Gastroesophageal sphincter (tissue), 3 donors: ENCODE measurements around the gene NDE1.

Source experiments
- CTCF ChIP-seq, 4 experiments: fragments of 200-600 bp in 2 of 4; fragments of 450-650 bp in 2 of 4; sonication (generic) in 1 of 4; IDR thresholded peaks; one replicate each; pipeline ENCODE4 v1.5.1; 2017 to 2019; ENCODE audit warnings: antibody characterized with exemption in 4 of 4, mild to moderate bottlenecking in 2 of 4, moderate library complexity in 2 of 4
- EP300 ChIP-seq: sonication (generic); formaldehyde crosslinking; IDR thresholded peaks from one replicate; pipeline ENCODE4 v1.6.1; 2017; ENCODE audit warnings: antibody characterized with exemption, mild to moderate bottlenecking

GRCh38 chr16:15741207-15741871, 91.3 kb downstream of the NDE1 start:
- no peak for TF ChIP-seq CTCF (IDR thresholded peaks at IDR 0.05)
- no peak for TF ChIP-seq EP300
